CD14-positive monocyte (primary cell): ENCODE measurements around the gene FAM20B. TPM values are rescaled to one million over a fixed set of nuclear protein-coding genes. Genes with fewer than 3 reads are reported as not detected.

Experiments used
- DNase-seq, 3 donors: peaks; one replicate each; pipeline ENCODE4 v3.0.0-alpha.2; 2011 to 2022
- H2AFZ ChIP-seq: 2 replicates; pipeline ENCODE4 v1.6.0; 2012; ENCODE audit warnings: mild to moderate bottlenecking, low read depth, low read length, inconsistent platforms; ENCODE audit not compliant: insufficient read depth, poor library complexity, severe bottlenecking
- H3K27ac ChIP-seq, 2 donors: 1 replicate in 1 of 2; 2 replicates in 1 of 2; pipeline ENCODE4 v1.5.1; 2012 to 2013; ENCODE audit warnings: low read length in 2 of 2, control low read depth in 1 of 2, inconsistent platforms in 1 of 2, low read depth in 1 of 2, mild to moderate bottlenecking in 1 of 2
- H3K27me3 ChIP-seq, 2 donors: one replicate each; pipeline versions ENCODE4 v1.6.0 to v1.6.1; 2011 to 2013; ENCODE audit warnings: low read length in 2 of 2; ENCODE audit not compliant: control insufficient read depth in 2 of 2, insufficient read depth in 2 of 2
- H3K36me3 ChIP-seq, 2 donors: replicated peaks in 1 of 2; 1 replicate in 1 of 2; 2 replicates in 1 of 2; pipeline versions ENCODE4 v1.5.1 to v1.6.1; 2012 to 2013; ENCODE audit warnings: low read length in 2 of 2, control low read depth in 1 of 2, inconsistent platforms in 1 of 2, mild to moderate bottlenecking in 1 of 2; ENCODE audit not compliant: insufficient read depth in 2 of 2, control insufficient read depth in 1 of 2
- H3K4me1 ChIP-seq, 2 donors: 1 replicate in 1 of 2; 2 replicates in 1 of 2; pipeline versions ENCODE4 v1.5.1 to v1.6.1; 2012 to 2013; ENCODE audit warnings: low read length in 2 of 2, control low read depth in 1 of 2, inconsistent platforms in 1 of 2, mild to moderate bottlenecking in 1 of 2, moderate library complexity in 1 of 2; ENCODE audit not compliant: insufficient read depth in 2 of 2, control insufficient read depth in 1 of 2
- H3K4me2 ChIP-seq: replicated peaks from 2 replicates; pipeline ENCODE3; 2012; ENCODE audit warnings: low read length, moderate library complexity, mild to moderate bottlenecking; ENCODE audit not compliant: poor library complexity, severe bottlenecking; ENCODE audit errors: extremely low read depth
- H3K4me3 ChIP-seq, 3 experiments: fragments of 200-600 bp in 1 of 3; sonication (generic) in 1 of 3; replicated peaks in 1 of 3; 1 replicate in 2 of 3; 2 replicates in 1 of 3; pipeline ENCODE4 v1.5.1; 2011 to 2013; ENCODE audit warnings: low read length in 3 of 3, mild to moderate bottlenecking in 3 of 3, control low read depth in 2 of 3, low read depth in 2 of 3, inconsistent platforms in 1 of 3, moderate library complexity in 1 of 3
- H3K79me2 ChIP-seq: 2 replicates; pipeline ENCODE4 v1.6.0; 2012; ENCODE audit warnings: mild to moderate bottlenecking, control low read depth, inconsistent platforms, low read length, moderate library complexity; ENCODE audit not compliant: insufficient read depth
- H3K9ac ChIP-seq: 2 replicates; pipeline ENCODE4 v1.6.0; 2017; ENCODE audit warnings: low read length, mild to moderate bottlenecking; ENCODE audit not compliant: insufficient read depth, poor library complexity, severe bottlenecking
- H3K9me3 ChIP-seq, 2 donors: replicated peaks in 1 of 2; 1 replicate in 1 of 2; 2 replicates in 1 of 2; pipeline versions ENCODE4 v1.5.1 to v1.6.1; 2012 to 2013; ENCODE audit warnings: low read length in 2 of 2, control low read depth in 1 of 2; ENCODE audit not compliant: control insufficient read depth in 1 of 2, insufficient read depth in 1 of 2
- H4K20me1 ChIP-seq: 2 replicates; pipeline ENCODE4 v1.6.0; 2012; ENCODE audit warnings: mild to moderate bottlenecking, low read length, control low read depth, moderate library complexity; ENCODE audit not compliant: insufficient read depth
- H3K27ac Mint-ChIP-seq, 7 donors: one replicate each; pipeline ENCODE4 v1.8.0; 2020; ENCODE audit warnings: mild to moderate bottlenecking in 7 of 7, mixed read lengths in 7 of 7, moderate library complexity in 6 of 7, inconsistent platforms in 2 of 7
- H3K27me3 Mint-ChIP-seq, 3 donors: one replicate each; pipeline ENCODE4 v1.8.0; 2021 to 2022; ENCODE audit warnings: low read depth in 3 of 3, mild to moderate bottlenecking in 3 of 3, mixed read lengths in 3 of 3, moderate library complexity in 3 of 3, inconsistent platforms in 1 of 3
- H3K36me3 Mint-ChIP-seq, 2 donors: one replicate each; pipeline ENCODE4 v1.8.0; 2020; ENCODE audit warnings: mixed read lengths in 2 of 2, inconsistent platforms in 1 of 2, mild to moderate bottlenecking in 1 of 2
- H3K4me1 Mint-ChIP-seq: one replicate; pipeline ENCODE4 v1.8.0; 2020; ENCODE audit warnings: mild to moderate bottlenecking, mixed read lengths
- H3K4me3 Mint-ChIP-seq, 2 donors: one replicate each; pipeline ENCODE4 v1.8.0; 2020; ENCODE audit warnings: mild to moderate bottlenecking in 2 of 2, mixed read lengths in 2 of 2, moderate library complexity in 1 of 2
- H3K9me3 Mint-ChIP-seq, 7 donors: one replicate each; pipeline ENCODE4 v1.8.0; 2020 to 2022; ENCODE audit warnings: mixed read lengths in 7 of 7, mild to moderate bottlenecking in 6 of 7, moderate library complexity in 6 of 7, inconsistent platforms in 2 of 7
- WGBS: methylation state at CpG from one replicate; pipeline ENCODE4 v1.1.5; 2013; ENCODE audit warnings: missing lambda C conversion rate; ENCODE audit not compliant: insufficient coverage; 5-methylcytosine and 5-hydroxymethylcytosine counted together
- intact Hi-C, 2 donors: fragments of 100-400 bp; cut with micrococcal nuclease; formaldehyde crosslinking; loops; one replicate each; pipeline versions ENCODE4 v1.15.0 to v1.15.1; 2023
- polyA plus RNA-seq, 3 donors: library from polyadenylated mRNA; depleted of rRNA in 1 of 3; unstranded in 2 of 3; stranded (reverse) in 1 of 3; fragments of 300-500 nt in 2 of 3; fragments of >200 nt in 1 of 3; fragmentation: Illumina TruSeq in 2 of 3; gene quantifications; 1 replicate in 2 of 3; 2 replicates in 1 of 3; pipeline ENCODE4 v1.2.3, GENCODE V29; 2012 to 2021
- TF ChIP-seq, protein P1 (sequence below): fragments of 200-600 bp; IDR thresholded peaks from one replicate; pipeline ENCODE4 v1.8.0; 2022; ENCODE audit warnings: antibody characterized with exemption, mild to moderate bottlenecking

The FAM20B gene
- polyA plus RNA-seq, 3 donors: 4.0 to 6.7 (median 4.4) TPM

DNA sequence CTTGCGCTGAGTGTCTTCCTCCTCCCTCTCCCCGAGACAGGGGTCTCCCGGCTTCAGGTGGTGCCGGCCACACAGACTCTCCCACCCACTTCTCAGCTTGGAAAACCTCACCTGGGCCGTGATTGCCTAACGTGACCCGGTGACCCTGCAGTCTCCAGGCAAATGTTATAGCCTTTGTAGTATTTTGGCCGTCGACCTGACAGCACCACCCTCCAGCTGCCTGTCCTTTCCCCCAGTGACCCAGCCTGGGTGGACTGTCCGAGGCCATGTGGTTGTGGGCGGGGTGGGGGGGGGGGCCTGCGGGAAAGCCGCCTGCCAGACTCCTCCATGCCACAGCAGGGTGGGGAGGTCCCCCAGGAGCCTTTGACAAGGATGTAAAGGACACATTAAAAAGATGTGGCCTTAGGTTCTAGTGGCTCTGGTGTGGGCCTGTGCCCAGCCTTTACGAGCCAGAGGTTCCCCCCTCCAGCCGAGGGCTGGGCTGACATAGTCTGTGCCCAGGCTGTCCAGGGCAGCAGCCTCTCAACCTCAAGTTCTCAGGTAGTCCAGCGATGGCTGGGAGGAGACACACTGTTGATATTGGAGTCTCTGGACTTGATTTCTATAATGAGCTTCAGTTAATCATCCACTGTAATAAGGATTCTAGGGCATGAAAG is 64.3 kb downstream of the FAM20B start:
- intact Hi-C loops: no loop called here
- Histone ChIP-seq H3K4me3 (no peak overlapping the region), H3K9me3 (no peaks in the 10 kb centered on the region), H3K36me3 (peaks cover 63 to 78% of the 10 kb centered on the region in 2 donors), H3K4me2 (no peak overlapping the region), H3K79me2 (peaks cover 35% of the 10 kb centered on the region), H3K9ac (no peak overlapping the region), H3K27me3 (no peaks in the 10 kb centered on the region), H3K27ac (peak overlapping the region; percentile 3 to 71), H3K4me1 (peaks cover 36 to 41% of the 10 kb centered on the region in 2 donors), H2AFZ (no peak overlapping the region), H4K20me1 (peaks cover 32% of the 10 kb centered on the region)
- H3K4me3 Mint-ChIP-seq: no peak overlapping the region
- H3K27me3 Mint-ChIP-seq: peaks cover 0 to 1% (median 1%) of the 10 kb centered on the region in 3 donors
- no peak for DNase-seq
- TF ChIP-seq, protein P1, sequence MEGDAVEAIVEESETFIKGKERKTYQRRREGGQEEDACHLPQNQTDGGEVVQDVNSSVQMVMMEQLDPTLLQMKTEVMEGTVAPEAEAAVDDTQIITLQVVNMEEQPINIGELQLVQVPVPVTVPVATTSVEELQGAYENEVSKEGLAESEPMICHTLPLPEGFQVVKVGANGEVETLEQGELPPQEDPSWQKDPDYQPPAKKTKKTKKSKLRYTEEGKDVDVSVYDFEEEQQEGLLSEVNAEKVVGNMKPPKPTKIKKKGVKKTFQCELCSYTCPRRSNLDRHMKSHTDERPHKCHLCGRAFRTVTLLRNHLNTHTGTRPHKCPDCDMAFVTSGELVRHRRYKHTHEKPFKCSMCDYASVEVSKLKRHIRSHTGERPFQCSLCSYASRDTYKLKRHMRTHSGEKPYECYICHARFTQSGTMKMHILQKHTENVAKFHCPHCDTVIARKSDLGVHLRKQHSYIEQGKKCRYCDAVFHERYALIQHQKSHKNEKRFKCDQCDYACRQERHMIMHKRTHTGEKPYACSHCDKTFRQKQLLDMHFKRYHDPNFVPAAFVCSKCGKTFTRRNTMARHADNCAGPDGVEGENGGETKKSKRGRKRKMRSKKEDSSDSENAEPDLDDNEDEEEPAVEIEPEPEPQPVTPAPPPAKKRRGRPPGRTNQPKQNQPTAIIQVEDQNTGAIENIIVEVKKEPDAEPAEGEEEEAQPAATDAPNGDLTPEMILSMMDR: no peak
- peak overlapping the region in 1 of 7 donors; percentile 73 for H3K27ac Mint-ChIP-seq
- peaks cover 53 to 90% of the 10 kb centered on the region in 2 donors for H3K36me3 Mint-ChIP-seq
- WGBS: 100% methylated on average over 5 of the region's 16 CpGs
- no peaks in the 10 kb centered on the region for H3K9me3 Mint-ChIP-seq
- H3K4me1 Mint-ChIP-seq: peaks cover 37% of the 10 kb centered on the region

DNA sequence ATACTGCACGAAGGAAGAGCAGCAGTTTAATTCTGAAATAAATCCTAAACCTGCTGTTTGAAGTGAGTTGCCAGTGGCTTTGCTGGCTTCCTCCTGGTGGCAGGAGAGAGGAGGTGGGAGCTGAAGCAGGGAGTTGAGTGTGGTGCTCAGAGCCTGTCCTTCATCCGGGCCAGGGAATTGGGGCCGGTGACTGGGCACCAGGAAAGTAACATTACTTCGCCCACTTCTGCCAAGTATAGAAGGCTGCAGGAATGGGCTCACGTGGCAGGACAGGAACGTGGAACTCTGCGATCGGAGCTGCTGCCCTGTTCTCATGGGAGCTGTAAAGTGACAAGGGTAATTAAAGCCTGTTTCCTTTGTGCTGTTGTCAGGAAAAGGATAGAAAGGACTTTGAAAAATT is 64.8 kb downstream of the FAM20B start:
- intact Hi-C loops: no loop called here
- Histone ChIP-seq H2AFZ (no peak overlapping the region), H3K4me1 (peaks cover 36 to 41% of the 10 kb centered on the region in 2 donors), H3K27me3 (no peaks in the 10 kb centered on the region), H4K20me1 (peaks cover 32% of the 10 kb centered on the region), H3K36me3 (peaks cover 67 to 81% of the 10 kb centered on the region in 2 donors), H3K9ac (no peak overlapping the region), H3K4me3 (no peak overlapping the region), H3K79me2 (peaks cover 29% of the 10 kb centered on the region), H3K4me2 (no peak overlapping the region), H3K27ac (peak overlapping the region; percentile 3 to 62), H3K9me3 (no peaks in the 10 kb centered on the region)
- WGBS: 97% methylated on average over 6 of the region's 8 CpGs
- Mint-ChIP-seq H3K4me3 (no peak overlapping the region), H3K36me3 (peaks cover 56 to 90% of the 10 kb centered on the region in 2 donors), H3K9me3 (no peaks in the 10 kb centered on the region), H3K27ac (peak overlapping the region in 2 of 7 donors; percentile 15 to 56), H3K27me3 (peaks cover 0 to 1% (median 1%) of the 10 kb centered on the region in 3 donors), H3K4me1 (peaks cover 37% of the 10 kb centered on the region)
- TF ChIP-seq, protein P1: no peak
- no peak for DNase-seq
